HG03045 (cell line): ENCODE results near the gene ATXN7L1.

Experiments used
- ATAC-seq: cut with Tn5 transposase; IDR thresholded peaks from one replicate; pipeline ENCODE4 v1.9.1; 2021; ENCODE audit warnings: mild to moderate bottlenecking, moderate library complexity; ENCODE audit not compliant: unreplicated experiment

ATXN7L1 gene

DNA sequence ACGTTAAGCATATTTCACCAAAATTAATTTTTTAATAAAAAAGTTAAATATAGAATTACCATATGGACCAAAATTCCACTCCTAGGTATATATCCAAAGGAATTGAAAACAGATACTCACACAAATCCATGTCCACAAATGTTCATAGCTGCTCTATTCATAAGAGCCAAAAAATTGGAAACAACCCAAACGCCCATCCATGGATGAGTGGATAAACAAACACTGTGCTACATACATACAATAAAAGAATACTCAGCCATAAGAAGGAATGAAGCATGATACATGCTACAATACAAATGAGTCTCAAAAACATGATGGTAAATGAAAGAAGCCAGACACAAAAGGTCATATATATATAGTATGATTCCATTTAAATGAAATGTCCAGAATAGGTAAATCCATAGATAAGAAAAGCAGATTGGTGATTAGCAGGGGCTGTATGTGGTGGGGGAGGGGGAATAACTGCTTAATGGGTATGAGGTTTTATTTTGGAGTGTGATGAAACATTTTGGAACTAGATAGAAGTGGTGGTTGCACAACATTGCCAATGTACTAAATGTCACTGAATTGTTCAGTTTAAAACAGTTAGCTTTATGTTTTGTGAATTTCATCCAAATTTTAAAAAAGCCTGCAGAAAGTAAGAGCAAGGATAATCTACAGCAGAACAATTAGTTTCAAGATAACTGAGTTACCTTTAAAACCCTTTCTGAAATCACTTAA is 193.9 kb downstream of the ATXN7L1 start:
- ATAC-seq: no peak

DNA sequence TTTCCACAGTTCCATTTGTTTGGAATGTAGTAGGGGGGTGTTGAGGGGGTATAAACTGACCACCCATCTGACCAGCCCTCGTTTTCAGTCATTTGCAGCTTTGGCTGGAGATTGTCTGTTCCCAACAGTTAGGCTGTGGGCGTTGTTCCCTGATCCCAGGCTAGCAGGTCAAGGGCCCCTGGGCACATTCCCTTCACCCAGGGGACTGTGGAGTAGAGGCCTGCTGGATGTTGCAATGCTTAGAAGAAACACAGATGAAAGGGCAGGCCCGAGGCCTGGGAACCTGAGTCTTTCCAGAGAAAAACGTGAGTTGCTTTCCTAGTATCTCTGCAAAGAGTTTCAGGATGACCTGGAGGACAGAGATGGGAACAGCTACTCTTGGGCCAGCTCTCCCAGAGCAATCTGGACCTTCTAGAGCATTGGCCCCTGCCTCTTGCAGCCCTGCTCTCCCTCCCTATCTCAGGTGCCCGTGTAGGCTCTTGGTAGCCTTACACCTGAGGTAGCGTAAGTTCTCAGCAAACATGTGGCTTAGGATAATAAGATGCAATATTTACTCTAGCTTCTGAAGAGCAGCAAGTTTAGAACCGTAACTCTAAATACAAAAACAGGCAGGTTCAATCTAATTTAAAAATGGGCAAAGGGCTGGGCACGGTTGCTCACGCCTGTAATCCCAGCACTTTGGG is 195.8 kb downstream of the ATXN7L1 start:
- ATAC-seq: no peak

DNA sequence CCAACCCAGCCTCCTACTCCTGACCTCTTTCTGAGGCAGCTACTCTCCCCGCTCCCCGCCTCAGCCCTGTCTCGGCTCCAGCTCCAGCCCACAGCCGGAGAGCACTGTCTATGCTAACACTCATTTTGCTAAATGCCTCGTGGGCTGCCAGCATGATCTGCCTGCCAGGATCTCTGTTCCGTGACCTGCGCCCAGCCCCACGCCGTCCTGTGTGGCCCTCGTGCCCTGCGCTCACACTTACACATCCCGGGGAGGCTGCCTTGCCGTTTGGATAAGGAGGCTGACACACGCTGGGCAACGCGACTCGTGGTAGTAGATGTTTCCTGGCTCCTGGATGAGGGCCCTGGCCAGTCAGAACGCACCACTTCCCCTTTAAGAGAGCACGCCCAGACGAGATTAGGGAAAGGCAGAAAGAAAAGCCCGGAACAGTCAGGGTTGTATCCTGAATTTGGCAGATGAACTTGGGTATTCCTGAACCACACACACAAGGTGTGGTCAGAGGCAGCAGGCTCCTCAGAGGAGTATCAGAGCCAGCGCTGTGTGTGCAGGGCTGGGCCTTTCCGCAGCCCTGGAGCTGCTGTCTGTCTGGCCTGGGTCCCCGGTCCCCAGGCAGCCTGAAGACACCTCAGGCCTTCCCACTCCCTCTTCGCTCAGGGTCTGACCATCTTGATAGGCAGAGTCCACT is 197.4 kb downstream of the ATXN7L1 start:
- ATAC-seq: peak; percentile 58

- ATAC-seq: peak; percentile 53
Observed at GRCh38 chr7:105677817-105678573, 198.4 kb downstream of the ATXN7L1 start.

- no peak for ATAC-seq
Observed at GRCh38 chr7:105677410-105677730, 199.0 kb downstream of the ATXN7L1 start.

DNA sequence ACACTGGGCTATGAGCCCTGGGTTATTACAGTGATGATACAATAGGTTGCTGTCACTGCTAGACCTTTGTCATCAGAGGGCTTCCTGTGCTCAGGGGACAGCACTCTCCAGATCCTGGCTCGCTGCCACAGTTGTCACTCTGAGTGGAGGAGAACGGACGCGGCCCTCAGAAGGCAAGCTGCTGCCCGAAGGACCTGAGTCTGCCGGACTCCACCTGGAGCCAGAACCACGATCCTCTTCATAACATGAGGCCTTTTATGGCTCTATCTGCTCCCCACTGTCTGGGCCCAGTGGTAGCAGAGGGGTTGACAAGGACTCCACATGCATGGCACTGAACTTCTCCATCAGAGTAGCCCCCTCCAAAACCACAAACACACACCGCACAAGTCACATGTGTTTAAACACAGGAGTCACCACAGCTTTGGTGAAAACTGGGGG is 200.4 kb downstream of the ATXN7L1 start:
- no peak for ATAC-seq

GRCh38 chr7:105674200-105674920 is 202.0 kb downstream of the ATXN7L1 start:
- no peak for ATAC-seq

DNA sequence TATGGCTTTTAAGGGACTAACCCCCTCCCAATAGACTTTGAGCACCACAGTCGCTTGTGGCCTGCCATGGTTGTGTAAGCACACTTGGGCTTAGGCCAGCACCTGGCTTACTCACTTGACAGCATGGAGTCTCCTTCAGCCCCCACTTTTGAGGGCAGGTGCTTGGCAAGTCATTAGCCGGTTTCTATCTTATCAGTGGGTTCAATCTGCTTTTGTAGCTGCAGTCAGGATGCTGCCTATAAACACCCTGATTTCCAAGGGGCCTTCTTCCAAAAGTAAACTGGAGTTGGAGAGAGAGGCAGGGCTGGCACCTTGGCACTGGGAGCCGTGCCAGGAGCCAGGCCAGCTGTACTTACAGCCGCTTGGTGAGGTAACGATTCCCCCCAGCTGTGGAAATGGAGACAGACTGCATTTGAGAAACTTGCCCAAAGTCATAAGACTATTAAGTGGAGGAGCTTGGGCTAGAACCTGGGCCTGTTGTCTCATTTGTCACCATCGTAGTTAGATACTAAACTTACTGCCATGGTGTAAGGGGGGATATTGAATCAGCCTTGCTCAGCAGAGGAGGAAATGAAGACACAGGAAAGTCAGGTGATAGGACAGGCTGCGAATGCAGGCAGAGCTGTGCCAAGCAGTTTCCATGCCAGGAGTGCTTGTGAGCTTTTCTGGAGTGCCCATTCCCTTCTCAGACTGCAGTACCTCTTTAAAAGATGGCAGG is 202.9 kb downstream of the ATXN7L1 start:
- no peak for ATAC-seq

DNA sequence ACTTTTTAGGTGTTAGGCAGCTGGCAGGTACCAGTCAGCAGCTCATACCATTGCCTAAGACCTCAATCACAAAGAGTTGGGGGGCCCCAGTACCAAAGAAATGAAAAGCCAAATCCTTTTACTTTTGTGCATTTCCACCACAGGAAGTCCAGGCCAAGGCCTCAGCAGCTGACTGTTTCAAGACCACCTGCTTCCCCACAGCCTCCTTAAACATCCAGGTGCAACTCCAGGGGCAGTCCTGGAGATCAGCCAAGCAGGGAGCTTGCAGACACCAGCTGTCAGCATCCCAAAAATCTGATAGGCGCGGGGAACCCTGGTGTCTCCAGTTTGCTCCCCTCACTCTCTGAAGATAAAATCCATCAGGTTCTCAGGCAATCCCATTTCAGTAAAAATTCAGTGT is 203.6 kb downstream of the ATXN7L1 start:
- no peak for ATAC-seq

DNA sequence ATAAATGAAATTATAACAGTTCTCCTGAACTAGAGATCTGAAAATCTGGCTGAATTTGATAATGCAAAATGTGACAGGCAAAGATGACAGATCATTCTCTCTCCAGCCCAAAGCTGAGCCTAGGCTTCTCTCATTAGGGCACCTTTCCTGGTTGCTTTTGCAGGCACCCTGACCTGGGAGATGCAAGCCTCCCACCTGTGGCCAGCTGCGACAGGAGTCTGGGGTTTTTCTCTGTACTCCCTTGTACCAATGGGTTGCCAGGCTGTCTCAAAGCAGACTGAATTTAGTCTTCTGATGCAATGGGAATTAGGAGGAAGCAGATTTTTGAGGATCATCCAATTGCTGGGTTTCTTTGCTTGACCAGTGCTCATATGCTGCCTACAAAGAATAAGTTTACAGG is 210.1 kb downstream of the ATXN7L1 start:
- no peak for ATAC-seq

DNA sequence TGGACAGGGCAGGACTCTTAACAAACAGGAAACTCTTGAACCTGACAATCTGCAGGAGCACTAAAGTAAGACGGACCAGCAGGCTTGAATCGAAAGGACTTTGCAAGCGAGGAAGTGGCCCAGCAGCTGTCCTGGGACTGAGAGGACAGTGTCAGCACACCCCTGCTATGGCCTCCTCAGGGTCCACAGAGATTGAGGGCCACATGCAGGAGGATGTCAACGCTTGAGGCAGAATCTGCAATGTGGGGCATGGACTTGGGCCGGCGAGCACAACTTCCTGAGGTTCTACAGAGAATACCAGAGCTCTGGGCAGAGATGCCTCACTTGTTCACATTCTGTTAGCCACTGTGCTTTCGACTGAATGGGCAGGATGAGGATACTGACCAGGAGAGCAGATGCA is 210.7 kb downstream of the ATXN7L1 start:
- ATAC-seq: no peak

DNA sequence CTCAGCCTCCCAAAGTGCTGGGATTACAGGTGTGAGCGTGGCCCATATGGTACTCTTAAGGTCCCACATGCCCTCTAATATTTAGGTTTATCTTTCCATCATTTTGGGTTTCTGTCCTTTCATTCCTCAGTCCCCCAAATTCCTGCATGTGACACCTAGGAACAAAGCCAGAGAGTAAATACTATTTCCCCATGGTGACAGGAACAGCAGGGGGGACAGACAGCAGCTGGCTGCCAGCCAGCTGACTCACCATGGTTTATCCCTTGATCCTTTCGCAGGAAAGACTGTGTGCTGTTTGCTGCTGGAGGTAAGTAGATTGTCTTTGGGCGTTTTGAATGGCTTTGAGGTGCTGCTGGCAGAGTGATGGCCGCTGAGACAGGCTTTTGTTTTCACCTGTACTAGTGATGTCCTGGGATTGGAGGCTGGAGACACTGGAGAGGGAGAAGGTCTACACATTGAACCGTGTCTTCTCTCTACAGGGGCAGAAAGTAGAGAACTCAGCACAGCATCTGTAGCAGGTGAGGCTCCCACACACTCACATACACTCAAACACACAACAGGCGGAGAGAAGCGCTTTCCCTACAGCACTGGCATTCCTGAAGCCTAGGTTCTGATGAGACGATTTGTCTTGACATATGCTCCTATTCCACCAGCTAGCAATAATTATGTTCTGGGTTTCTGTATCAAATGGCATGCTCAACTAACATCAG is 211.4 kb downstream of the ATXN7L1 start:
- no peak for ATAC-seq

DNA sequence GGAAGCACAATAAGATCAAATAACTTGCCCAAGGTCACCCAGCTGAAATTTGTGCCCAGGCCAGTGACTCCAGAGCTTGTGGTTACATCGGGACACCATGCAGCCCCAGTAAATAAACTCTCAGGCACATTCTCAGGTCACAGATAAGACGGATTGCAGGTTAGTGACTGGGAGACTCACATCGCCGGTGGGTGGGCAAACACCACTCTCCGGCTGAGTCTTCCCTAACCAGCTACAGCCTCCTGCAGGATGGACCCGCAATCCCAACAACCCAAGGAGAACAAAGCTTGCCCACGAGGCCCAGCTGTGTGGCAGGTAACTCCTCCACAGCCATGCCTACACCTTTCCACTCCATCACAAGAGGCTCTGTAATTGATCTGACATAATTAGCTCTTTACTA is 213.4 kb downstream of the ATXN7L1 start:
- no peak for ATAC-seq

GRCh38 chr7:105661625-105662024 is 214.8 kb downstream of the ATXN7L1 start:
- no peak for ATAC-seq

- ATAC-seq: no peak
Observed at GRCh38 chr7:105656922-105657521, 219.4 kb downstream of the ATXN7L1 start.

DNA sequence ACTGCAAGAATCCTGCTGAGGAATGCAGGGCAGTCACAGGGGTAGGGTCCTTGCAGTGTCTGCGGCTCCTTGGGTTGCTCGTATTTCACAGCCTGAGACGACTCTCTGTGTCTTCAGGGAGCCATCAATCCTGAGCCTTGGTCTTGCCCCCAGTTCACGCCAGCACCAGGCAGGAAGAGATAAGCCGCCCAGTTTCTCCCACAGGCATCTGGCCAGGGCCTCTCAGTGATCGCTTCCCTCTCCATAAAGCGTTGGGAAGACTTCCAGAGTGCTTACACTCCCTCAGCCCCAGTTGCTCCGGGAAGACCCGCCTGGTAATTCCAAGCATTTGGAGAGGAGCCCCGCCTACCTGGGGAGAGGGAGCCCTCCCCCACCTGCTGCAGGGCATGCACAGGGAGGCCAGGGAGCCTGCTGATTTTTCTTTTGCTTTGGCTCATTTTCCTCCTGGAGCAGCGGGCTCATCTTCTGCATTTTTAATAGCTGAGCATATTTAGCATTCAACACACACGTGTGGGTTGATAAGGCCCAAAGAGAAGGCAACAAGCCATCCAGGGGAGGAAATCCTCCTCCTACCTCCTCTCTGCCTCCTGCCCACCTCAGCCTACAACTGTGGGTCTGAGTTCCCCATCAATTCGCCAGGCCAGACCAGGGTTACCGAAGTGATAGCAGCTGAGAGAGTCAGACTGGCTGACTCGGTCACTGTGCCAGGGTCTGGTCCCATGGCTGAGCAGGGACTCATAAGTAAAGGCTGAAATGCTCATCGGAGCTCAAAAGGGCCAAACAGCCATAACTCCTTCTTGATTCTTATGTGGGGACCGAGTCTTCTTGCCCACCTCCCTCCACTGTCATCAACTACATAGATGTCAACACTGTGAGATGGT is 220.7 kb downstream of the ATXN7L1 start:
- no peak for ATAC-seq

DNA sequence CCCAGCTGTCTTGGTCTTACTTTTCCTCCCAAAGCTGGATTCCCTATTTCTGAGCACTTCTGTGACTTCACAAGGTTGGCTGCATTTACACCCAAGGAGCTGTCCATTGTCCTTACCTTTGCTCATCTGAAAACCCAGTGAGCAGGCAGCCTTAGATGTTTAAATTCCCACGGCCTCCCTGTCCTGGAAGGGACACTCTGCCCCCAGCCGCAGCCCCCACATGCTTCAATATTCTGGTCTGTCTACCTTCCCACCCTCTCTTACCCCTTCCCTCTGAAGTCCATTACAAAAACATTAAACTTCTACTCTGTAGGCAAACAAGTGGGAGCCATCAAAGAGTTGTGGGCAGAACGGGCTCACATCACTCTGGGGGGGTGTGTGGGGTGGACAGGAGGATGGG is 221.3 kb downstream of the ATXN7L1 start:
- no peak for ATAC-seq

GRCh38 chr7:105654095-105654686 is 222.2 kb downstream of the ATXN7L1 start:
- ATAC-seq: no peak
